ENCODE data around the gene FBXL17. TPM values are rescaled to one million over a fixed set of nuclear protein-coding genes. Genes with fewer than 3 reads are reported as not detected.
"Not testable (repeated sequence)": the region's sequence is repeated elsewhere in the genome, so short reads cannot be mapped to it uniquely, and the experiment has no call there.

FBXL17 gene
- total RNA-seq, 1 experiment from 2014 or later: 18.2 TPM

DNA sequence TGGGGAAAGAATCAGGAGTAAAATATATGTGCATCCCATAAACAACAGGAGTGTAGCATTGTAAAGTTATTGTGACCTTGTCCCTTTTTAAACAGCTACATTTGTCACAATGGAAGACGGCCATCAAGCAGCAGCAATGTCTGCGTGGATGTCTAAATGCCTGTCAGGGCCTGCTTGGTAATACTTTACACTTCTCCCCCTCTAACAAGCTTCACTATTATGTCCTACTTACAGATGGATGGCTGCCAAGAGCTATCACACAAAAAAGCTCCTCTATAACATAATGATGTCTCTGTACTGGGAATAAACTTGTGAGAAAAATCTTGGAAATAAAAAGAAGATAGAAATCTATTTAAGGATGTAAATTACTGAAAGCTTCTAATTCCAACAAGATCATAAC, 213.0 kb downstream of the FBXL17 start:
- H3K27ac Mint-ChIP-seq (ENCODE audit: low read depth, unreplicated experiment): no peak overlapping the region
- peaks cover 6% of the 10 kb centered on the region for H3K36me3 Mint-ChIP-seq (ENCODE audit: insufficient read depth, unreplicated experiment)
- no TSS peak for BruUV-seq (replicated peaks)
- intact Hi-C loops (cut with micrococcal nuclease): no loop called here
- ChIA-PET POLR2A (interaction anchor here (1.1 kb wide), 1 partner anchor 13 kb away, joined by 5 read pairs; no protein-coding TSS in a partner anchor), CTCF (no interaction called here)
- TF ChIP-seq, protein P1, sequence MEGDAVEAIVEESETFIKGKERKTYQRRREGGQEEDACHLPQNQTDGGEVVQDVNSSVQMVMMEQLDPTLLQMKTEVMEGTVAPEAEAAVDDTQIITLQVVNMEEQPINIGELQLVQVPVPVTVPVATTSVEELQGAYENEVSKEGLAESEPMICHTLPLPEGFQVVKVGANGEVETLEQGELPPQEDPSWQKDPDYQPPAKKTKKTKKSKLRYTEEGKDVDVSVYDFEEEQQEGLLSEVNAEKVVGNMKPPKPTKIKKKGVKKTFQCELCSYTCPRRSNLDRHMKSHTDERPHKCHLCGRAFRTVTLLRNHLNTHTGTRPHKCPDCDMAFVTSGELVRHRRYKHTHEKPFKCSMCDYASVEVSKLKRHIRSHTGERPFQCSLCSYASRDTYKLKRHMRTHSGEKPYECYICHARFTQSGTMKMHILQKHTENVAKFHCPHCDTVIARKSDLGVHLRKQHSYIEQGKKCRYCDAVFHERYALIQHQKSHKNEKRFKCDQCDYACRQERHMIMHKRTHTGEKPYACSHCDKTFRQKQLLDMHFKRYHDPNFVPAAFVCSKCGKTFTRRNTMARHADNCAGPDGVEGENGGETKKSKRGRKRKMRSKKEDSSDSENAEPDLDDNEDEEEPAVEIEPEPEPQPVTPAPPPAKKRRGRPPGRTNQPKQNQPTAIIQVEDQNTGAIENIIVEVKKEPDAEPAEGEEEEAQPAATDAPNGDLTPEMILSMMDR (IDR thresholded peaks at IDR 0.05; ENCODE audit: unreplicated experiment): no peak
- DNase-seq (ENCODE audit: unreplicated experiment): no peak
- H3K9me3 Mint-ChIP-seq (ENCODE audit: unreplicated experiment): no peaks in the 10 kb centered on the region
- H3K4me1 Mint-ChIP-seq (ENCODE audit: insufficient read depth, unreplicated experiment): no peaks in the 10 kb centered on the region
- H3K27me3 Mint-ChIP-seq (ENCODE audit: insufficient read depth, unreplicated experiment): no peaks in the 10 kb centered on the region
- no peak overlapping the region for H3K4me3 Mint-ChIP-seq (ENCODE audit: unreplicated experiment)

- DNase-seq (ENCODE audit: unreplicated experiment): no peak
- H3K9me3 Mint-ChIP-seq (ENCODE audit: unreplicated experiment): no peaks in the 10 kb centered on the region
- no peak overlapping the region for H3K27ac Mint-ChIP-seq (ENCODE audit: low read depth, unreplicated experiment)
- H3K4me1 Mint-ChIP-seq (ENCODE audit: insufficient read depth, unreplicated experiment): no peaks in the 10 kb centered on the region
- H3K4me3 Mint-ChIP-seq (ENCODE audit: unreplicated experiment): no peak overlapping the region
- no peaks in the 10 kb centered on the region for H3K27me3 Mint-ChIP-seq (ENCODE audit: insufficient read depth, unreplicated experiment)
- BruUV-seq (replicated peaks): no TSS peak
- TF ChIP-seq, protein P1 (IDR thresholded peaks at IDR 0.05; ENCODE audit: unreplicated experiment): no peak
- peaks cover 6% of the 10 kb centered on the region for H3K36me3 Mint-ChIP-seq (ENCODE audit: insufficient read depth, unreplicated experiment)
- ChIA-PET POLR2A (no interaction called here), CTCF (interaction anchor here (0.7 kb wide), 1 partner anchor 40 kb away, joined by 3 read pairs; no protein-coding TSS in a partner anchor)
- intact Hi-C loops (cut with micrococcal nuclease): no loop called here
These were observed 214.7 kb downstream of the FBXL17 start for GRCh38 chr5:108167174-108167573.

- H3K4me3 Mint-ChIP-seq (ENCODE audit: unreplicated experiment): no peak overlapping the region
- H3K27me3 Mint-ChIP-seq (ENCODE audit: insufficient read depth, unreplicated experiment): no peaks in the 10 kb centered on the region
- TF ChIP-seq, protein P1 (IDR thresholded peaks at IDR 0.05; ENCODE audit: unreplicated experiment): no peak
- POLR2A ChIA-PET: no interaction called here
- no peaks in the 10 kb centered on the region for H3K9me3 Mint-ChIP-seq (ENCODE audit: unreplicated experiment)
- DNase-seq (ENCODE audit: unreplicated experiment): no peak
- intact Hi-C loops (cut with micrococcal nuclease): no loop called here
- H3K36me3 Mint-ChIP-seq (ENCODE audit: insufficient read depth, unreplicated experiment): no peaks in the 10 kb centered on the region
- CTCF ChIA-PET: interaction anchor here (0.6 kb wide), 1 partner anchor 160 kb away, joined by 4 read pairs; no protein-coding TSS in a partner anchor
- no peak overlapping the region for H3K27ac Mint-ChIP-seq (ENCODE audit: low read depth, unreplicated experiment)
- H3K4me1 Mint-ChIP-seq (ENCODE audit: insufficient read depth, unreplicated experiment): no peaks in the 10 kb centered on the region
- no TSS peak for BruUV-seq (replicated peaks)
These were observed 217.3 kb downstream of the FBXL17 start for GRCh38 chr5:108164574-108164973.

DNA sequence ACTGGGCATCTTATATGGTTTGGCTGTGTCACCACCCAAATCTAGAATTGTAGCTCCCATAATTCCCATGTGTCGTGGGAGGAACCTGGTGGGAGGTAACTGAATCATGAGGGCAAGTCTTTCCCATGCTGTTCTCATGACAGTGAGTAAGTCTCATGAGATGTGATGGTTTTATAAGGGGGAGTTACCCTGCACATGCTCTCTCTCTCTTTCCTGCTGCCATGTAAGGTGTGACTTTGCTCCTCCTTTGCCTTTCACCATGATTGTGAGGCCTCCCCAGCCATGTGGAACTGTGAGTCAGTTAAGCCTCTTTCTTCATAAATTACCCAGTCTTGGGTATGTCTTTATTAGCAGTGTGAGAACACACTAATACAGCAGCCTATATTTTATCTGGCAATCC, 229.0 kb downstream of the FBXL17 start:
- ChIA-PET POLR2A (interaction anchor here (0.5 kb wide), 1 partner anchor 28 kb away, joined by 3 read pairs; no protein-coding TSS in a partner anchor), CTCF (interaction anchor here (0.6 kb wide), 1 partner anchor 148 kb away, joined by 3 read pairs; no protein-coding TSS in a partner anchor)
- H3K27ac Mint-ChIP-seq (ENCODE audit: low read depth, unreplicated experiment); intact Hi-C loops (cut with micrococcal nuclease); H3K9me3 Mint-ChIP-seq (ENCODE audit: unreplicated experiment); H3K36me3 Mint-ChIP-seq (ENCODE audit: insufficient read depth, unreplicated experiment); H3K4me3 Mint-ChIP-seq (ENCODE audit: unreplicated experiment); H3K27me3 Mint-ChIP-seq (ENCODE audit: insufficient read depth, unreplicated experiment); H3K4me1 Mint-ChIP-seq (ENCODE audit: insufficient read depth, unreplicated experiment); DNase-seq (ENCODE audit: unreplicated experiment); BruUV-seq (replicated peaks): not testable (repeated sequence)

- no peak overlapping the region for H3K4me3 Mint-ChIP-seq (ENCODE audit: unreplicated experiment)
- H3K36me3 Mint-ChIP-seq (ENCODE audit: insufficient read depth, unreplicated experiment): peaks cover 5% of the 10 kb centered on the region
- ChIA-PET CTCF (interaction anchor here (0.9 kb wide), 1 partner anchor 22 kb away, joined by 3 read pairs; no protein-coding TSS in a partner anchor), POLR2A (no interaction called here)
- TF ChIP-seq, protein P1 (IDR thresholded peaks at IDR 0.05; ENCODE audit: unreplicated experiment): no peak
- H3K9me3 Mint-ChIP-seq (ENCODE audit: unreplicated experiment): no peaks in the 10 kb centered on the region
- H3K27ac Mint-ChIP-seq (ENCODE audit: low read depth, unreplicated experiment): no peak overlapping the region
- BruUV-seq (replicated peaks): no TSS peak
- H3K27me3 Mint-ChIP-seq (ENCODE audit: insufficient read depth, unreplicated experiment): no peaks in the 10 kb centered on the region
- no peak for DNase-seq (ENCODE audit: unreplicated experiment)
- no peaks in the 10 kb centered on the region for H3K4me1 Mint-ChIP-seq (ENCODE audit: insufficient read depth, unreplicated experiment)
- intact Hi-C loops (cut with micrococcal nuclease): loop anchor here (2.0 kb wide), 2 partner anchors 111 to 195 kb away; no protein-coding TSS in a partner anchor
These were observed 232.5 kb downstream of the FBXL17 start for GRCh38 chr5:108149369-108149768.
